Measurements from ENCODE around the gene CSNK1G3.

DNA sequence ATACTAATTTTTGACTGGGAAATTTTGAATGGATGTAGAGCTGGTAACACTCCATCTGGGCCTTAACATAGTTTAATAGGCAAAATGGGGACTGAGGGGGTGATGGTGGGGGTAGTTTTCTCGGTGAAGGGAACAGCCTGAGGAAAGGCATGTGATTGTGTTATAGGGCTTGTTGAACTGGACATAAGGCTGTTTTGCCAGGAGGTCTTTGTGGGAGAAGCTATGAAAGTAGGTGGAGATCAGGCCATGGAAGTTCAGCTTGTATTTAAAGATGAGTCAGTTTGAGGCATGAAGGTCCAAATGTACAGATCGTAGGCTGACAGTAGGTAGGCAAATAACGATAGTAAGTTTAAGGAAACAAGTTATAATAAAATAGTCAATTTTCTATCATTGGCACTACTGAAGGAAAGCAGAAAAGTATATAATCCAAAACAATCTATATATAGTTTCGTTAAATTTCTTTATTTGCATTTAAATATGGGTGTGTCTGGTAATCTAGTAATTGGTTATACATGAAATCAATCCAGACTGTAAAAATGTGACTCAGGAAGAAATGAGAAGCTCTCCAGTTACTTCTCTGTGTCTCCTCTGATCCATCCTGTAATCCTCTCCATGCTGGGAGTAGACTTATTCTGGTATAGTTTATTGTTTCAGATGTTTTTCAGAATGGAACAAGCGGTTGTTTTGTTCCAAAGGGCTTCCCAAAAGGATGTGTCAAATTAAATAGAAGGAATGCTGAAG is 2.8 kb downstream of the CSNK1G3 start:
- TF ChIP-seq POLR2A (IDR thresholded peaks at IDR 0.05; ENCODE audit: low read depth, low read length) (no peak), TAF1 (IDR thresholded peaks at IDR 0.05; ENCODE audit: borderline replicate concordance, low read depth, low read length) (no peak)
